Measurements from ENCODE around the gene FXN.
"Not testable (repeated sequence)": the region's sequence is repeated elsewhere in the genome, so short reads cannot be mapped to it uniquely, and the experiment has no call there.

FXN gene

DNA sequence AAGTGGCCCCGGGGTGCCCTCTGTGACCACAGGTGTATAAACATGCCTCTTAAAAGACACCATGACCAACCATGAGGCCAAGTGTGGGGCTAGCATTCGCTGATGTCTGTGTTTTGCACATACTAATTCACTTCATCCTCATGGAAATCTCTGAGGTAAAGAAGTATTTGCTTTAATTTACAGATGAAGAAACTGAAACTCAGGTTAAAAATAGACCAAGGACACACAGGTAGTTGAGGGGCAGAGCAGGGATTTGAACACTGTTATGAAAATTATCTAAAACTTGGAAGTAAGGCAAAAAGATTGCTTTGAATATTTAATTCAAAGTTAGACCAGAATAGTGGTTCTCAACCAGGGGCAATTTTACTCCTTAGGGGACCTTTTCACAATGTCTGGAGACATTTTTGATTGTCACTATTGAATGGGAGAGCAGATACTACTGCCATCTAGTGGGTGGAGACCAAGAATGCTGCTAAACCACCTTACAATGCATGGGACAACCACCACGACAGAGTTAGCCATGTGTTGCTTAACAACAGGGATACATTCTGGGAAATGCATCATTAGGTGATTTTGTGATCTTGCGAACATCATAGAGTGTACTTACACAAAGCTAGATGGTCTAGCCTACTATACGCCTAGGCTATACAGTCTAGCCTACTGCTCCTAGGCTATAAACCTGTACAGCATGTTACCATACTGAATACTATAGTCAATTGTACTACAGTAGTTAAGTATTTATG, 8.0 kb upstream of the FXN start:
- DNase-seq, result no peak

DNA sequence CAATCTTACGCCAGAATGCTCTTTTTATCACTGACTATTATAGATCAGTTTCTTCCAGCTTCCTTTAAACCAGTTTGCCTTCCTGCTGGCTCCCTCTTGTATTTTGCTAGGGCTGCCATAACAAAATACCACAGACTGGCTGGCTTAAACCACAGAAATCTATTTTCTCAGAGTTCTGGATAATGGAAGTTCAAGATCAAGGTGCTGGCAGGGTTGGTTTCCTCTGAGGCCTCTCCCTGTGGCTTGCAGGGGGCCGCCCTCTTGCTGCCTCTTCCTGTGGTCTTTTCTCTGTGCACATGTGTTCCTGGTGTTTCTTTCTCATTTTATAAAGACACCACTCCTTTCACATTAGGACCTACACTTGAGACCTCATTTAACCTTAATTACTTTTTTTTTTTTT, 6.8 kb upstream of the FXN start:
- no peak for DNase-seq

DNA sequence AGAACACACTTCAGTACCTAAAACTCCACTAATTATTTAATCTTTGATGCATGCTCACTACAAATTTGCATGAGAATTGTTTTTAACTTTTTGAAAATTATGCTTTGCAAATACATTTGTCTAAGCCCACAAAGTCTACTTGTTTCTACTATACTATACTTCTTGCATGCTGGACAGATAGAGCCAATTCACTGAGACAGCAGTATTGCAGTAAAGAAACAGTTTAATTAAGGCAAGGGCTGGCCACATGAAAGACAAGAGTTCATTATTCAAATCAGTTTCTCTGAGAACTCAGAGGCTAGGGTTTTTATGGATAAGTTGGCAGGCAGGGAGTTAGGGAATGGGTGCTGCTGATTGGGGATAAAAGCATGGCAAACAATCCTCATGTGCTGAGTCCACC, 6.0 kb upstream of the FXN start:
- no peak for DNase-seq

DNA sequence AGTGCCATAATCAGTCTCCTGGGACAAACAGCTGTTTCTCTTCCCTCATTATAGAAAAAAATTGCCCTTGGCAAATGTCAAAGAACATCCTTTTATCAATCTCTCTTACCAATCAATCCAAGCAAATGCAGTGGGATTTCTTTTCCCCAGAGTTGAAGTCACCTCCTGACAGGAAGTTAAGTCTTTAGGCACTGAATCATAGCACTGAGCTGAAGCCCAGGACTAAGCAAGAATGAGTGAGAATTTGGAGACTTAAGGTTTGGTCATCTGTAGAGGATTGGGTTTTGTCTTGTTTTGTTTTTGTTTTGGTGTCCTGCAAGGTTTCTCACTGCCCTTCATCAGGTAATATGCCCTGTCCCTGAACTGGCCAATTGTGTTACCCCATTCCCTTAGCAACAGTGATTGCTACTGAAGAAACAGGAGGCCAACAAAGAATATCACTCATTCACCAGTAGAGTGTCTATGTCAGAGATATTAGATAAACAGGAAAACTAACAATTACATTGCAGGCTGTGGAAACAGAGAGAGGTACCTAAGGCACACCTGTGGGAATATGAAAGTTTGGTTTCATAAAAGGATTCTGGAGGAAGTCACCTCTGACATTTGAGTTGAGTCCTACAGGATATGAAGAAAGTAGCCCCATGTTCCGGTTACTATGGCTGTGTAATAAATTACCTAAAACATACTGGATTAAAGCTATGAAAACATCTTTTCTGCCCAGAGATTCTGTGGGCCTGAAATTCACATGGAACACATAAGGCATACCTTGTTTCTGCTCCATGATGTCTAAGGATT, 4.5 kb upstream of the FXN start:
- no peak for DNase-seq

DNA sequence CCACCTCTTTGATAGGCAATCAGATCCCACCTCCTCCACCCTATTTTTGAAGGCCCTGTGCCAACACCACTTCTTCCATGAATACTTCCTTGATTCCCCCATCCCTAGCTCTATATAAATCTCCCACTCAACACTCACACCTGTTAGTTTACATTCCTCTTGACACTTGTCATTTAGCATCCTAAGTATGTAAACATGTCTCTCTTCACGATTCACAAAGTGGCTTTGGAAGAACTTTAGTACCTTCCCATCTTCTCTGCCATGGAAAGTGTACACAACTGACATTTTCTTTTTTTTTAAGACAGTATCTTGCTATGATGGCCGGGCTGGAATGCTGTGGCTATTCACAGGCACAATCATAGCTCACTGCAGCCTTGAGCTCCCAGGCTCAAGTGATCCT, 1.5 kb upstream of the FXN start:
- DNase-seq, result no peak

DNA sequence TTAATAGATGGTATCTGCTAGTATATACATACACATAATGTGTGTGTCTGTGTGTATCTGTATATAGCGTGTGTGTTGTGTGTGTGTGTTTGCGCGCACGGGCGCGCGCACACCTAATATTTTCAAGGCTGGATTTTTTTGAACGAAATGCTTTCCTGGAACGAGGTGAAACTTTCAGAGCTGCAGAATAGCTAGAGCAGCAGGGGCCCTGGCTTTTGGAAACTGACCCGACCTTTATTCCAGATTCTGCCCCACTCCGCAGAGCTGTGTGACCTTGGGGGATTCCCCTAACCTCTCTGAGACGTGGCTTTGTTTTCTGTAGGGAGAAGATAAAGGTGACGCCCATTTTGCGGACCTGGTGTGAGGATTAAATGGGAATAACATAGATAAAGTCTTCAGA, 757 bp downstream of the FXN start:
- DNase-seq, result no peak

DNA sequence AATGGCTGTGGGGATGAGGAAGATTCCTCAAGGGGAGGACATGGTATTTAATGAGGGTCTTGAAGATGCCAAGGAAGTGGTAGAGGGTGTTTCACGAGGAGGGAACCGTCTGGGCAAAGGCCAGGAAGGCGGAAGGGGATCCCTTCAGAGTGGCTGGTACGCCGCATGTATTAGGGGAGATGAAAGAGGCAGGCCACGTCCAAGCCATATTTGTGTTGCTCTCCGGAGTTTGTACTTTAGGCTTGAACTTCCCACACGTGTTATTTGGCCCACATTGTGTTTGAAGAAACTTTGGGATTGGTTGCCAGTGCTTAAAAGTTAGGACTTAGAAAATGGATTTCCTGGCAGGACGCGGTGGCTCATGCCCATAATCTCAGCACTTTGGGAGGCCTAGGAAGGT, 1.2 kb downstream of the FXN start:
- DNase-seq, result no peak

DNA sequence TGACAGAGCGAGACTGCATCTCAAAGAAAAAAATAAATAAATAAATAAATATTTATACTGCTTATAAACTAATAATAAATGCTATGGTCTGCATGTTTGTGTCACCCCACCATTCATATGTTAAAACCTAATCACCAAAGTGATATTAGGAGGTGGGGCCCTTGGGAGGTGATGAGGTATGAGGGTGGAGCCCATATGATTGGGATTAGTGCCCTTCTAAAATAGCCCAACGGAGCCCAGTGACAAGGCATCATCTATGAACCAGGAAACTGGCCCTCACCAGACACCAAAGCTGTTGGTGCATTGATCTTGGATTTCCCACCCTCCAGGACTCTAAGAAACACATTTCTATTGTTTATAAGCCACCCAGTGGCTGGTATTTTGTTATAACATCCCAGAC, 5.1 kb downstream of the FXN start:
- no peak for DNase-seq

DNA sequence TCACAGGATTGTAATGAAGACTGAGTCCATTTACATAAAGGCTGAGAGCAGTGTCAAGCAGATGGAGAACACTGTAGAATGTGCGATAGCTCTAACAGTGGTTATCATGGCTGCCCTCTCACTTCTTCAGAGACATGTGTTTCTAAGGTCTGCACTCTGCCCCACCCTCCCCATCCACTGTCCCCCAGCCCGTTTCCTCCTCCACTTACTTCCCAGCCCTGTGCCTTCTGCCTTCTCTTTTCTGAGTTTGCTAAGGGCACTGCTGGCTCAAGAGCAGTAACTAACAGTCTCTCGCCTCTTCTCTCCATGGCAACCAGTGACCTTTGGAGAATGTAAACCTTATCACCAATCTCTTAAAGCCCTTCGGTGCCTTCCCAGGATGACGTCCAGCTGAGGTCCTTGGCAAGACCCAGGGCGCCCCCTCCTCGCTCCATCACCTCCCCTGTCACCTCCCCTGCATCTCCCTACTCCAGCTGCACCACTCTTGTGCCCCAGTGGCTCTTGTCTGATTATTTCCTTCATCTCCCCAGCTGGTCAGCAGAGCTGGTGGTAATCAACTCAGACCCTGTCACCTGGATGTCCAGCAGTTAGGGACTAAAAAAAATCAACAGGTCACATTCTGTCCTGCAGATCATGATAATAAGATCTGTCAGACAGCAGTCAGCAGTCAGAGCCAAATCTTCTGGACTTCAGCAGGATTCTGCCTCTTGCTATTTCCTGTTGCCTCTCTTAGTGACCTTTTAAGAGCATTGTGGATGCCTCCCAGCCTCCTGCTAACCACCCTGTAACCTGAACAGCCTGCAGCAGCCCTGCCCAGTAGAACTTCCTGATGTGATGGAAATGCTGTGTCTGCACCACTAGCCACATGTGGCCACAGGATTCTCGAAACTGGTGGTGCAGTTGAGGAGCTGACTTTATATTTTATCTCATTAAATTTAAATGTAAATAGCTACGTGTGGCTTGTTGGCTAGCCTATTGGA, 9.0 kb downstream of the FXN start:
- DNase-seq, result no peak

DNA sequence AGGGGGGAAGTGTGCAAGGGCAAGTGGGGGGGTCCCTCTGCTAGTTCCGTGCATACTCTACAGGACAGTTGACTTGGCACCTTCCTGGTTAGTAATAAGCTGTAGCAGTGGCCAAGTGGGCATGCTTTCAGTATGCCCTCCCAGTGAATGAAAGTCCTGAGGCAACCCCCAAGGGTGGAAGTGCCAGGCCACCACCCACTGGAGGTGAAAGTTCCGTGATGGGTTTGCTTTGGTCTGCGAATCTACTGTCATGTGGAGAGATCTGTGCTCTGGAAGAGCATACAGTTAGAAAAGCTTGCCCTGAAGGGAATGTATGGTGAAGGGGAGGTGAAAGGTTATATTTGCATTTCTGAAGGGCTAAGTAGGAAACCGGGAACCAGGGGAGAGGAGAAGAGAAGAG, 10.3 kb downstream of the FXN start:
- no peak for DNase-seq

DNA sequence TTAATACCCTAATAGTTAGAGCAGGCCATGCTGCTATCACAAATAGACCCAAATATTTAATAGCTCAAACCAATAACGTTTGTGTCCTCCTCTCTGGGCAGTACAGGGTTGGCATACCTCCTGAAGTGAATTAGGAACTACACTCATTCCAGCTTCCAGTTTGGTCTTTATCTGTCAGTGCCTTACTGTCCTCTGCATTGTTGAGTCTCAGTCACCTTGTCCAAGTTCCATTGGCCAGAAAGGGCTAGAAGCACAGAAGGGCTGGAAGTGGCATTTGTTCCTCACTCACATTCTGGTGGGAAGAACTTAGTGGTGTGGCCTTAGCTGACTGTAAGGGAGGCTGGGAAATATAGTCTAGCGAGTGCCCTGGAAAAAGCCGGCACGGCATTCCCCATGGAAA, 11.2 kb downstream of the FXN start:
- no peak for DNase-seq

DNA sequence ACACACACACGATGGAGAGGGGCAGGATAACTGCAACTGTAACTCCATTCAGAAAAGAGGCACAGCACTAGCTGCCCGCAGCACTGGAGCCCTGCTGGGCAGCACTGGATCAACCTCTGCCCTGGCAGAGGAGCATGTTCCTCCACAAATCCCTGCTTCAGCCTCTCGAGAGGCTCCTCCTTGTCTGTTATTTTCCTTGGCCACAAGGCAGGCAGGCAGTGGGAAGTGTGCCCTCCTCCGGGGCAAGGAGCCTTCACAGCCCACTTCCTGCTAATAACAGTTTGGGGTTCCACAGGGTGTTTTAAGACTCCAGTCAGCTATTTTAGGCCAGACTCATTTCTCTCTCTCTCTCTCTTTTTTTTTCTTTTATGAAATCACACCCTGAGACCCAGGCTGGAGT, 11.8 kb downstream of the FXN start:
- DNase-seq, result no peak

DNA sequence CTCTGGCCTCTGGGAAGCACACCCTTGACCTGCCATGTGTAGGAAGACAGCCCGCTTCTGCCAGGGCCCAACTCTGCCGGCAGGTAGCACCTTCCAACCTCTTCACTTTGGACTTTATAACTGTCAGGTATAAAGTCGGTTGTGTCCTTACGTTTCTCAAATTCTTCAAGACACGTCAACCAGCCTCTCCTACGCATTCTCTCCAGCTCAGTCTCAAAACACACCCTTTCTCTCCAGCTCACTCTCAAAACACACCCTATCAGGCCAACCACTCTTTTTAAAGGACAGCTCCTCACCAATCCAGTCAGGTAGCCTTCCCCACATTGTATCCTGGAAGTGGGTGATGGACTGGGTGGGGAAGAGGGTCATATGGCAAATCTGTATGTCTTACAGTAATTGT, 13.5 kb downstream of the FXN start:
- DNase-seq, result no peak

DNA sequence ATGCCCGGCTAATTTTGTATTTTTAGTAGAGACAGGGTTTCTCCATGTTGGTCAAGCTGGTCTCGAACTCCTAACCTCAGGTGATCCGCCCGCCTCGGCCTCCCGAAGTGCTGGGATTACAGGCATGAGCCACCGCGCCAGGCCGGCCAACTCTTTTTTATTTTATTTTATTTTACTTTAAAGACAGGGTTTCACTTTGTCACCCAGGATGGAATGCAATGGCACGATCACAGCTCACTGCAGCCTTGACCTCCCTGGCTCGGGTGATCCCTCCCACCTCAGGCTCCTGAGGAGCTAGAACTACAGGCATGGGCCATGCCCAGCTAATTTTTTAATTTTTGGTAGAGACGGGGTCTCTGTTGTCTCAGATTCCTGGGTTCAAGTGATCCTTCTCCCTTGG, 15.4 kb downstream of the FXN start:
- not testable (repeated sequence) for DNase-seq

DNA sequence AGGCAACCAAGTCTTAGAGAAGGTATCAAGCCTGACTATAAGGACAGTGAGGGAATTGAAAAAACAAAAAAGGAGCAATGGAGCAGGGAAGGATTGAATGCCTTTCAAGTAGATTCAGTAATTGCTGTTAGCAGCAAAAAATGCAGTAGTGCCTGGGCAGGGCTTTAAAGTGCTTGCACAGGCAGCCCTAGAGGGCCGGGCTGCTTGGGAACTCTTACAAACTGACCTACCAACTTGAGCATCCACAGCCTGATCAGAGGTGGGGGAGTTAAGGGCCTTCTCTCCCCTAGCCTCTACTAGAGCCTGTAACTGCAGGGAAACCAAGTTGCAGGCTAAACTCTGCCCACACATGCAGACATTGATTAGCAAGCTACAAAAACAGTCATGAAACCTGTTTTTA, 19.4 kb downstream of the FXN start:
- DNase-seq, result no peak

DNA sequence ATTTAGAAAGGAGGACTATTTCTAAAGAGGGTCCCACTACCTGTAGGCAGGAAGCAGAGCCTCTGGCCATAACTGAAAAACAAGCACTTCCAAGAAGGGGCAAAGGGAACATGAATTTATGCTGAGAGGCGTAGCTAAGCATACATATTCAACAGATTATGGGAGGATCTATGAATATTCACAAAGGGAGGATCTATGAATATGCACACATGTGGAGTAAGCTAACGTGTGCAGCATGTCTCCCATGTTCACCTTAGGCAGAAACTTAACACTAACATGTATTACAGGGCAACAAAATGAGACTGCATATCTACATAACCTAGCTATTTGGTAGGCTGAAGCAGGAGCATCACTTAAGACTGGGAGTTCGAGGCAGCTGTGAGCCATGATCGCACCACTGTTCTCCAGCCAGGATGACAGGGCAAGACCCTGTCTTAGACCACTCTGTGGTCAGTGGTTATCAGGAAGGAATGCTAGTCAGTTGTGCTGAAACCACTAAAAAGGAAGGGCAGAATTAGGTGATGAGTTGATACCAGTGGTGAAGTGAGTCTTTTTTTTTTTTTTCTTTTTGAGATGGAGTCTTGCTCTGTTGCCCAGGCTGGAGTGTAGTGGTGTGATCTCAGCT, 20.8 kb downstream of the FXN start:
- no peak for DNase-seq

DNA sequence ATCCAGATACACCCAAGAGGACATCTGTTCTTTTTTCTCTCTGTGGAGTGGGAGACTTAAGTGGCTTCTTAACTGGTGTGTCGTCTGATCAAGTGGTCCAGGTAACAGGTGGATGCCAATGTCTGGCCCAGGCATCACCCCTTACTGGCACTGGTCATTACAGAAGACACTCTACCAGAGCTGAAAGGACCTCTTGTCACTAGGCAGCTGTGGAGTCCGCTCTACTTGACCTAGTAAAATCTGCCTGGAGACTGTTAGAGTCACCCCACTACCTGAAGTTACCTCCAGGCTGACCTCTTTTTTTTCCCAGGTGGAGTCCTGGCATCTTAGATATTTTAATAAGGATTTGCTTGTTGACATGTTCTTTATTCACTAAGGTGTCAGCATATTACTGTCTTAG, 22.5 kb downstream of the FXN start:
- no peak for DNase-seq

DNA sequence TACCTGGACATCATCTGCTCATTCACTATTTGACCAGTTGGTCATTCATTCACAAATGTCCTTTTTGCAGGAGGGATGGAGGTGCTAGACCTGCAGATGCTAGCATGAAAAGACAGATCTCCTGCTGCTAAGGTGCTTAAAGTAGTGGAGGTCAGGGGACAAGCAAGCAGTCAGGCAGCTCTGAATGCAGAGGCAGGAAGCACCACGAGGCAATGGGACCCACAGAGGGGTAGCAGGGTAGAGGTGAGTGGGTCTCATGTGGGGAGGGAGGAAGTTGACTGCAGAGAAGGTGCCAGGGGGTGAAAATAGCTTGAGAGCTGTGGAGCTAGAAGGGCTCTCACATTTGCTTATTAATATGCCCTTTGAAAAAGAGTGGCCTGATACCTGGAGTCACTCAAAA, 25.2 kb downstream of the FXN start:
- DNase-seq, result no peak

DNA sequence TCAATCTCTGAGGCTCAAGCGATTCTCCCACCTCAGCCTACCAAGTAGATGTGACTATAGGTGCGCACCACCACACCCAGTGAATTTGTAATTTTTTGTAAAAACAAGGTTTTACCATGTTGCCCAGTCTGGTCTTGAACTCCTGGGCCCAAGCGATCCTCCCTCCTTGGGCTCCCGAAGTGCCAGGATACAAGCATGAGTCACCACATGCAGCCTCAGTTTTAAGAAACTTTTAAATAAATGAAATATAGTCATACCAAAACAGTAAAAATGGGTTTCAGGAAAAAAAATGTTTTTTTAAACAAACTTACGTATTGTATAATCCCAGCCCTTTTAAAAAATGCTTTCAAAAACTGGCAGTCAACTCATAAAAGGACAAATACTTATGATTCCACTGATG, 26.6 kb downstream of the FXN start:
- DNase-seq, result no peak

DNA sequence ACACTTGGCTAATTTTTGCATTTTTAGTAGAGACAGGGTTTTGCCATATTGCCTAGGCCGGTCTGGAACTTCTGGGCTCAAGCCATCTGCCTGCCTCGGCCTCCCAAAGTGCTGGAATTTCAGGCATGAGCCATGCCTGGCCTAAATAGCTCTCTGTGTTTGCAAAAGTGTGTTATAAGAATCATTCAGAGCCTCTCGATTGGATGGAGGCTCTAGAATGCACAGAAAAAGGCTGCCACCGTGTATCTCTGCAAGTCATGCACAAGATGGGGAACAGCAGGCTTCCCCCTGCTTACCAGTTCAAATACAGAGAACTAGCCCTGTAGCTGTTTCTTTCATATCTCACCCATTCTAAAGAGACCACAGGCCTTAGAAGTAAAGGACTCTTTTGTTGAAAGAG, 28.3 kb downstream of the FXN start:
- no peak for DNase-seq

DNA sequence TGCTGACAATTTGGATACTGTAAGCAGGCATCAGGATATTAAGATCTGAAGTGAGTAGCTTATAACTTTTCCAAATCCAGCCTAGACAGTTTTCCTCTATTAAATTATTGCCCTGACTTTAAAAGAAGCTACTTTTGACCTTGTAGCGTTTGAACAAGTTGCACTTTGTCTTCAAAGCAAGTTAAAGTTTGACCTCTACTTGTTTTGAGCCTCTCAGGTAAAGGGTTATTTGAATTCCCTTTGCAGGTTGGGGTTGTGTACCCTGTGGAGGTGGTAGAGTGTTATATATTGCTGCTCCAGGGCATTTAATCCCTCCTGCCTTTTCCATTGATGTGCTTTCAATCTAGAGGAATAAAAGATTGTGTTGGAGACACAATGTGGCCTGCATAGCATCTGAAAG, 30.1 kb downstream of the FXN start:
- no peak for DNase-seq

DNA sequence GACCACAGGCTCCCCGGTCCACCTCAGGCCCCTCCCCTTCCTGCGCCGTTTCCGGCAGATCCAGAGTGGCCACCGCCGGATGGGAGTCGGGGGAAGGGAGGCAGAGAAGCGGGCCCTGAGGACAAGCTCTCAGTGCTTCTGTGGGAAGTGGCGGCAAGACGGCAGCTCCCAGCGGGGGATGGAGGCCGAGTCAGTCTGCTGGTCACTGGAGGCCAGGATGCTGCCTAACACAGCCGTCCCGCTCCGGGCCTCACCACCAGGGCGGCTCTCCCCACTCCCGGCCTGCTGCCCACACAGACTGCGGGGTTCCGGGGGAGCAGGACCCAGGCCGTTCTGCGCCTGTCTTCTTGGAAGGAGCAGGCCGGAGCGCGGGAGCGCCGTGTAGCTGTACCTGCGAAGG, 31.4 kb downstream of the FXN start:
- DNase-seq, result no peak

DNA sequence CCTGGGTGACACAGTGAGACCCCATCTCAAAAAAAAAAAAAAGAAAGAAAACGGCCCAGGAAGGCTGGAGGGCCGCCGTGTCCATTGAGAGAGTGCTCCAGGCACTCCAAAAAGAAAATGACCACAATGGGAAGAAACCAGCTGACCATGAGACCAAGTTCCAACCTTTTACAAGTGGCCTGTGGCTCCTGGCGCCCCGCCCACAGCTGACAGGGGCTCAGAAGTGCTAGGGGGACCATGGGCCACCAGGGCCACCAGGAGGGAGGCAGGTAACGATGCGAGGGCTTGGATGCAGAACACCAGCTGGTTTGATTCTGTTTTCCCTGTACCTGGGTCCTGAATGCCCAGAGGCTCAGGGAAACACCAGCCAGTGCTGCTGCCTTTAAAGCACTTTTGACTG, 34.6 kb downstream of the FXN start:
- no peak for DNase-seq

Data from GOT3 (cell line).